ENCODE measurements around the gene SETDB2.

The SETDB2 gene

DNA sequence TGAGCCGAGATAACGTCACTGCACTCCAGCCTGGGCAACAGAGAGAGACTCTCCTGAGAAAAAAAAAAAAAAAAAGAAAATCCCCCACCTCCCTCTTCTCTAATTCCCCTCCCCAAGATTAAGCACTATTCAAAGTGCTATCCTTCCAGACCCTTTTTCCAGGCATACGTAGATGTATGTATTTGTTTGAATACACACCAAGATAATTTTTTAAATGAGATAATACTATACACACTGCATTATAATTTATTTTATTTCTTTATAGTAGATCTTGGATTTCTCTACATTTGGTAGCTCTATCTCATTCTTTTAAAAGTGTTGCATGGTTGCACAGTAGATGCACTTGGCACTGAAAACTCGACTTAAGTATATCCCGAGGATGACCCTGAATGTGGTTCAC is 32.7 kb upstream of the SETDB2 start:
- no peak for DNase-seq (ENCODE audit: extremely low read depth, low read depth)
- TF ChIP-seq, protein P1, sequence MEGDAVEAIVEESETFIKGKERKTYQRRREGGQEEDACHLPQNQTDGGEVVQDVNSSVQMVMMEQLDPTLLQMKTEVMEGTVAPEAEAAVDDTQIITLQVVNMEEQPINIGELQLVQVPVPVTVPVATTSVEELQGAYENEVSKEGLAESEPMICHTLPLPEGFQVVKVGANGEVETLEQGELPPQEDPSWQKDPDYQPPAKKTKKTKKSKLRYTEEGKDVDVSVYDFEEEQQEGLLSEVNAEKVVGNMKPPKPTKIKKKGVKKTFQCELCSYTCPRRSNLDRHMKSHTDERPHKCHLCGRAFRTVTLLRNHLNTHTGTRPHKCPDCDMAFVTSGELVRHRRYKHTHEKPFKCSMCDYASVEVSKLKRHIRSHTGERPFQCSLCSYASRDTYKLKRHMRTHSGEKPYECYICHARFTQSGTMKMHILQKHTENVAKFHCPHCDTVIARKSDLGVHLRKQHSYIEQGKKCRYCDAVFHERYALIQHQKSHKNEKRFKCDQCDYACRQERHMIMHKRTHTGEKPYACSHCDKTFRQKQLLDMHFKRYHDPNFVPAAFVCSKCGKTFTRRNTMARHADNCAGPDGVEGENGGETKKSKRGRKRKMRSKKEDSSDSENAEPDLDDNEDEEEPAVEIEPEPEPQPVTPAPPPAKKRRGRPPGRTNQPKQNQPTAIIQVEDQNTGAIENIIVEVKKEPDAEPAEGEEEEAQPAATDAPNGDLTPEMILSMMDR (IDR thresholded peaks at IDR 0.05; ENCODE audit: low read depth, low read length, missing control alignments): no peak
- H3K4me3 ChIP-seq (replicated peaks; ENCODE audit: low read depth, low read length): no peak overlapping the region

DNA sequence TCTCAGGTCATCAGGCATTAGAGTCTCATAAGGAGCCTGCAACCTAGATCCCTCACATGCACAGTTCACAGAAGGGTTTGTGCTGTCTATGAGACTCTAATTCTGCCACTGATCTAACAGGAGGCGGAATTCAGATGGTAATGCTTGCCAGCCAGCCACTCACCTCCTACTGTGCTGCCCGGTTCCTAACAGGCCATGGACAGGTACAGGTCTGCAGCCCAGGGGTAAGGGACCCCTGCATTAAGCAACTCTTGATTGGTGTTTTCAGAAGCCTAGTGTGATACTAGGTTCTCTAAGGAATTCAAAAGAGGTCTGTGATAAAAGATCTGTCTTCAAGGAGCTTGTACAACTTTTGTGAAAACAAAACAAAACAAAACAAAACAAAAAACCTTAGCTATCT is 31.3 kb upstream of the SETDB2 start:
- H3K4me3 ChIP-seq (replicated peaks; ENCODE audit: low read depth, low read length): no peak overlapping the region
- DNase-seq (ENCODE audit: extremely low read depth, low read depth): no peak
- TF ChIP-seq, protein P1 (IDR thresholded peaks at IDR 0.05; ENCODE audit: low read depth, low read length, missing control alignments): no peak

DNA sequence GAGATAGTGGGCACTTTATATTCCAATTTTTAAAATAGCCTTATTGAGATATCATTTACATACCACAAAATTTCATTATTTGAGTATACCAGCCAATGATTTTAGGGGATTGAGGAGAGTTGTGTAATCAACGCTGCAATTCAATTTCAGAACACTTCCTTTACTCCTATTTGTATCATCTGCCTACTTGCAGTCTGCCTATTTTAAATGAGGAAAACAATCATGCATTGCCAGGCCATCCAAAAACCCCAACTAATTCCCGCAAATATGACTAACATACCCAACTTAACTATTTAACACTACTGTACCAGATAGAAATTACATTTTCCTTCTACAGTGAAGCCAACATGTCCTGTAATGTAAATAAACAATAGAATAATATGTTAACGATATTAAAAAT is 26.9 kb upstream of the SETDB2 start:
- TF ChIP-seq, protein P1 (IDR thresholded peaks at IDR 0.05; ENCODE audit: low read depth, low read length, missing control alignments): no peak
- no peak for DNase-seq (ENCODE audit: extremely low read depth, low read depth)
- no peak overlapping the region for H3K4me3 ChIP-seq (replicated peaks; ENCODE audit: low read depth, low read length)

DNA sequence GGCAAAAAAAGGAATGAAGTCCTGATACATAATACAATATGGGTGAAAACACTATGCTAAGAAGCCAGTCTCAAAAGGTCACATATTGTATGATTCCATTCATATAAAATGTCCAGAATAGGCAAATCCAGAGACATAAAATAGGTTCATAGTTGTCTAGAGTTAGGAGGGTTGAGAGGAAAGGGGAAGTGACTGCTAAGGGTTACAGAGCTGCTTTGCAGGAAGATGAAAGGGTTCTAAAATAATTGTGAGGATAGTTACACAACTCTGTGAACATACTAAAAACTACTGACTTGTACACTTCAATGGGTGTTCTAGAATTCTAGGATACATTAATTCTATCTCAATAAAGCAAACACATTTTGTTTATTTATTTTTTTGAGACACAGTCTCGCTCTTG is 25.9 kb upstream of the SETDB2 start:
- DNase-seq (ENCODE audit: extremely low read depth, low read depth): no peak
- no peak overlapping the region for H3K4me3 ChIP-seq (replicated peaks; ENCODE audit: low read depth, low read length)
- TF ChIP-seq, protein P1 (IDR thresholded peaks at IDR 0.05; ENCODE audit: low read depth, low read length, missing control alignments): no peak

DNA sequence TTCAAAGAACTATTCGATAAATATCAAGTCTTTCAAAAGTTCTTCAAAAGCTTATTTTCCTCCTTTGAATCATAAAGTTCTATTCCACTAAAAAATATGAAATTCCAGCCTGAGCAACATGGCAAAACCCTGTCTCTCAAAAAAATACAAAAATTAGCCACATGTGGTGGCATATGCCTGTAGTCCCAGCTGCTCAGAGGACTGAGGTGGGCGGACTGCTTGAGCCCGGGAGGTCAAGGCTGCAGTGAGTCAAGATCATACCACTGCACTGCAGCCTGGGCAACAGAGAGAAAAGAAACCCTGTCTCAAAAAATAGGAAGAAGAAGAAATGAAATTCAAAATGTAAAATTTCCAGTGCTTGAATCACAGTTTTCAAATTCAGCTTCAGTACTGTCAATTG is 24.8 kb upstream of the SETDB2 start:
- TF ChIP-seq, protein P1 (IDR thresholded peaks at IDR 0.05; ENCODE audit: low read depth, low read length, missing control alignments): no peak
- H3K4me3 ChIP-seq (replicated peaks; ENCODE audit: low read depth, low read length): no peak overlapping the region
- no peak for DNase-seq (ENCODE audit: extremely low read depth, low read depth)

DNA sequence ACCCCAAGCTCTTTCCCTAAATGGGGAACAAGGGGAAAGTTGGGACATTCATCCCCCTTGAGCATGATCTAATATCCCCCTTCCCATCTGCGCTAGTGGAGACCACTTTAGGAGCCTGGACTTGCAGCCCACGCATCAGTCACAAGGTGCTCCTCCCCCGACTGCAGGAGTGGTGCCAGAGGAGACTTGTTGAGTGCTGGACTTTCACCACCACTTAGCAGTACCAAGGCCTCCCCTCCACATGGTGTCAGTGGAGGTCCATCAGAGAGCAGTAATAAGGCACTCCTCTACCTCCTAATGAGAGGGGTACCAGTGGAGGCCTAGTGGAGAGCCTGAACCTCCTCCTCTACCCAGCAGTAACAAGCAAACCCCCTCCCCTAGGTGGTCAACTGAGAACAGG is 22.7 kb upstream of the SETDB2 start:
- no peak for DNase-seq (ENCODE audit: extremely low read depth, low read depth)
- TF ChIP-seq, protein P1 (IDR thresholded peaks at IDR 0.05; ENCODE audit: low read depth, low read length, missing control alignments): peak; percentile 28
- no peak overlapping the region for H3K4me3 ChIP-seq (replicated peaks; ENCODE audit: low read depth, low read length)

DNA sequence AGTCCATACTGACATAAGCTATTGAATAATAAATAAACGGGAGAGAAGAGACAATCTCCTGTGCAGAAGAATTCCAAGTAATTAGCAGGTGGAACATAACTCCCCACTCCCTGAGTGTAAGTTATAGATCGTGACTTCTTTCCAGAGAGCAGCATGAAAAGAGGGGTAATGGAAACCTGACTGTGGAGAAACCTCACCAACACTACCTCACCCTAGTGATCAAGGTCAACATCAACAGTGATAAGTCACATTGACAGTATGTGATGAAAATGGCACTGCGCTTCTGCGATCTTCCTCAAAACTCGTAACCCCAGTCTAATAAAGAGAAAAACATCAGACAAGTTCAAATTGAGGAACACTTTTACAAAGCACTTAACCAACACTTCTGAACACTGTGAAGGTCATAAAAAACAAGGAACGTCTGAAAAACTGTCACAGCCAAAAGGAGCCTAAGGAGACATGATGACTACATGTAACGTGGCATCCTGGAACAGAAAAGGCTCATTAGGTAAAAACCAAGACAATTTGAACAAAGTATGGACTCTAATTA is 20.0 kb upstream of the SETDB2 start:
- no peak overlapping the region for H3K4me3 ChIP-seq (replicated peaks; ENCODE audit: low read depth, low read length)
- no peak for DNase-seq (ENCODE audit: extremely low read depth, low read depth)
- TF ChIP-seq, protein P1 (IDR thresholded peaks at IDR 0.05; ENCODE audit: low read depth, low read length, missing control alignments): no peak
